GM12878 (cell line): ENCODE measurements around the gene BICD1. TPM values are rescaled to one million over a fixed set of nuclear protein-coding genes. Genes with fewer than 3 reads are reported as not detected.

Experiments used
- ATAC-seq: fragments of 200-7000 bp; cut with Tn5 transposase; 3 replicates; pipeline ENCODE4 v1.9.1; 2020; ENCODE audit warnings: mild to moderate bottlenecking, moderate library complexity
- BruUV-seq: library from RNA; stranded (reverse); fragments of 400-500 nt; replicated peaks from 2 replicates; lab custom pipeline; 2021; lab: Mats Ljungman, UMichigan
- CTCF ChIA-PET: fragments of 300-600 bp; sonication (Branson Sonifier 250); formaldehyde crosslinking; extraction: SDS; loops from one replicate; lab custom pipeline; 2021; ENCODE audit warnings: inconsistent platforms; lab: Yijun Ruan, JAX
- POLR2A ChIA-PET: fragments of 350-600 bp; formaldehyde crosslinking; extraction: SDS; loops from one replicate; lab custom pipeline; 2021; ENCODE audit warnings: inconsistent platforms; lab: Charles Lee
- RAD21 ChIA-PET: fragments of 300-600 bp; sonication (Branson Sonifier 250); formaldehyde crosslinking; loops from one replicate; lab custom pipeline; 2023; ENCODE audit warnings: antibody characterized with exemption; ENCODE audit not compliant: unreplicated experiment; lab: Charles Lee
- SMC1A ChIA-PET: fragments of 300-600 bp; sonication (Branson Sonifier 250); formaldehyde crosslinking; loops from one replicate; lab custom pipeline; 2023; ENCODE audit not compliant: unreplicated experiment, uncharacterized antibody; lab: Charles Lee
- DNase-seq: peaks from one replicate; pipeline ENCODE4 v3.0.0-alpha.2; 2011; ENCODE audit warnings: low read depth, low spot score
- FAIRE-seq: peaks from 3 replicates; lab custom pipeline; 2011; peaks lifted over from hg19 to GRCh38; lab: Jason Lieb, UNC
- H2AFZ ChIP-seq: 2 replicates; pipeline ENCODE4 v1.6.0; 2011; ENCODE audit warnings: low read depth, low read length, control low read depth; ENCODE audit not compliant: control insufficient read depth
- H3K27ac ChIP-seq: 2 replicates; pipeline ENCODE4 v1.5.1; 2011; ENCODE audit warnings: control low read depth; ENCODE audit not compliant: control insufficient read depth, insufficient read depth
- H3K27me3 ChIP-seq, 2 experiments: replicated peaks in 1 of 2; 2 replicates each; pipeline versions ENCODE4 v1.6.0 to v1.6.1; 2011; ENCODE audit warnings: low read length in 1 of 2; ENCODE audit not compliant: control insufficient read depth in 2 of 2, insufficient read depth in 2 of 2
- H3K36me3 ChIP-seq, 2 experiments: 2 replicates each; pipeline ENCODE4 v1.5.1; 2011; ENCODE audit warnings: low read length in 1 of 2; ENCODE audit not compliant: control insufficient read depth in 2 of 2, insufficient read depth in 2 of 2
- H3K4me1 ChIP-seq: 2 replicates; pipeline ENCODE4 v1.6.1; 2011; ENCODE audit warnings: mild to moderate bottlenecking, low read length, moderate library complexity, mixed read lengths; ENCODE audit not compliant: control insufficient read depth, insufficient read depth
- H3K4me2 ChIP-seq: 2 replicates; pipeline ENCODE4 v1.6.0; 2011; ENCODE audit warnings: control low read depth; ENCODE audit not compliant: control insufficient read depth, insufficient read depth
- H3K4me3 ChIP-seq: fragments of 200-600 bp; sonication (generic); 2 replicates; pipeline ENCODE4 v1.5.1; 2016
- H3K79me2 ChIP-seq: 2 replicates; pipeline ENCODE4 v1.6.0; 2011; ENCODE audit warnings: low read length; ENCODE audit not compliant: control insufficient read depth, insufficient read depth
- H3K9ac ChIP-seq: 2 replicates; pipeline ENCODE4 v1.8.0; 2011; ENCODE audit warnings: low read length, control low read depth, mixed read lengths; ENCODE audit not compliant: control insufficient read depth, insufficient read depth
- H3K9me3 ChIP-seq: replicated peaks from 3 replicates; pipeline ENCODE4 v1.5.1; 2011; ENCODE audit warnings: mild to moderate bottlenecking, low read length; ENCODE audit not compliant: control insufficient read depth, insufficient read depth
- H4K20me1 ChIP-seq: 2 replicates; pipeline ENCODE4 v1.6.0; 2011; ENCODE audit not compliant: control insufficient read depth, insufficient read depth
- ASH2L ChIP-seq: fragments of 300-600, 200-600 bp; sonication (generic); IDR thresholded peaks from 2 replicates; pipeline ENCODE4 v1.6.1; 2017; ENCODE audit warnings: low read depth, mild to moderate bottlenecking, borderline replicate concordance
- CBFB ChIP-seq: IDR thresholded peaks from 2 replicates; pipeline ENCODE4 v1.6.1; 2016; ENCODE audit warnings: antibody characterized with exemption, low read depth
- CBX3 ChIP-seq: fragments of 200-600 bp; sonication (generic); IDR thresholded peaks from 2 replicates; pipeline ENCODE4 v1.6.1; 2016; ENCODE audit warnings: low read depth, borderline replicate concordance
- JUND ChIP-seq: IDR thresholded peaks from 2 replicates; pipeline ENCODE4 v1.6.1; 2012; ENCODE audit warnings: low read depth, mild to moderate bottlenecking, low read length, improper control_type of control experiment, moderate library complexity
- MYB ChIP-seq: fragments of 150-350 bp; IDR thresholded peaks from 2 replicates; pipeline ENCODE4 v1.6.1; 2014; ENCODE audit warnings: mild to moderate bottlenecking, low read depth, low read length, borderline replicate concordance
- NFIC ChIP-seq: IDR thresholded peaks from 2 replicates; pipeline ENCODE4 v1.6.1; 2012; ENCODE audit warnings: low read depth, mild to moderate bottlenecking, inconsistent platforms, low read length, moderate library complexity
- NR2F1 ChIP-seq: fragments of 450-650 bp; conservative IDR thresholded peaks from 2 replicates; pipeline ENCODE4 v1.6.1; 2017; ENCODE audit warnings: mild to moderate bottlenecking
- PBX3 ChIP-seq: IDR thresholded peaks from 2 replicates; pipeline ENCODE4 v1.6.1; 2011; ENCODE audit warnings: mild to moderate bottlenecking, low read depth, low read length, moderate library complexity; ENCODE audit not compliant: insufficient replicate concordance
- REST ChIP-seq: IDR thresholded peaks from 2 replicates; pipeline ENCODE4 v1.6.1; 2012; ENCODE audit warnings: mild to moderate bottlenecking, low read depth, low read length
- SMARCA5 ChIP-seq: fragments of 450-650 bp; IDR thresholded peaks from 2 replicates; pipeline ENCODE4 v1.6.1; 2017; ENCODE audit warnings: mild to moderate bottlenecking
- SREBF2 ChIP-seq: IDR thresholded peaks from 2 replicates; pipeline ENCODE4 v1.6.1; 2012; ENCODE audit warnings: mild to moderate bottlenecking, low read length
- STAT3 ChIP-seq: IDR thresholded peaks from 2 replicates; pipeline ENCODE4 v1.6.1; 2011; ENCODE audit warnings: low read depth, low read length, improper control_type of control experiment
- ZNF622 ChIP-seq: fragments of 450-650 bp; IDR thresholded peaks from 2 replicates; pipeline ENCODE4 v1.6.1; 2017; ENCODE audit warnings: mild to moderate bottlenecking, inconsistent platforms
- WGBS: methylation state at CpG from one replicate; pipeline ENCODE4 v1.1.6; 2016; ENCODE audit warnings: low lambda C conversion rate; ENCODE audit not compliant: insufficient replicate concordance, insufficient coverage; ENCODE audit errors: missing lambda C conversion rate; 5-methylcytosine and 5-hydroxymethylcytosine counted together
- in situ Hi-C: fragments of 300-500 bp; cut with MboI; formaldehyde crosslinking; loops from 9 replicates; pipeline ENCODE4 v1.14.3; 2018; ENCODE audit warnings: mixed read lengths
- intact Hi-C: fragments of 100-400 bp; cut with micrococcal nuclease; formaldehyde crosslinking; loops from one replicate; pipeline ENCODE4 v1.14.2; 2022; ENCODE audit not compliant: unreplicated experiment
- polyA plus RNA-seq, 11 experiments: library from polyadenylated mRNA; depleted of rRNA in 4 of 11; unstranded in 6 of 11; stranded (reverse) in 5 of 11; fragments of >200 nt; fragmentation: Nextera tagmentation in 4 of 11; fragmentation: Illumina TruSeq in 1 of 11; extraction: Ambion mirVana in 4 of 11; extraction: Trizol in 1 of 11; gene quantifications; 1 replicate in 1 of 11; 2 replicates in 10 of 11; pipeline versions ENCODE4 v1.2.1 to v1.2.3, GENCODE V29; 2011 to 2016; ENCODE audit warnings: inconsistent platforms in 2 of 11, missing spikeins in 2 of 11, low read depth in 1 of 11
- total RNA-seq, 4 experiments: library from RNA; depleted of rRNA in 3 of 4; stranded (reverse); fragments of >200 nt in 3 of 4; fragmentation: Illumina TruSeq in 1 of 4; extraction: Trizol in 1 of 4; gene quantifications; 2 replicates each; pipeline versions ENCODE4 v1.2.1 to v1.2.3, GENCODE V29; 2013 to 2021

BICD1 gene
- total and polyA plus RNA-seq, 10 of the 15 experiments (the other 5 are each of a cell fraction or from before 2014, with no cell fraction given) = 4.7 to 32.5 (median 14.4) TPM

GRCh38 chr12:32069071-32069470 lies 37.6 kb upstream of the BICD1 start:
- CTCF ChIA-PET = interaction anchor here (1.2 to 1.6 kb wide), 3 partner anchors 238 to 416 kb away, joined by 3 to 6 read pairs (median 5); no protein-coding TSS in a partner anchor
- intact Hi-C loops (loop anchor here (10.0 kb wide), 1 partner anchor 664 kb away; no protein-coding TSS in a partner anchor), in situ Hi-C loops (no loop called here)
- TF ChIP-seq SREBF2 = no peak
- TF ChIP-seq JUND = no peak
- Histone ChIP-seq H3K4me3 (no peak overlapping the region), H3K79me2 (no peaks in the 10 kb centered on the region), H3K27me3 (no peaks in the 10 kb centered on the region), H3K27ac (no peak overlapping the region), H3K4me1 (no peaks in the 10 kb centered on the region), H3K9me3 (no peaks in the 10 kb centered on the region), H4K20me1 (no peaks in the 10 kb centered on the region), H2AFZ (no peak overlapping the region), H3K9ac (no peak overlapping the region), H3K36me3 (no peaks in the 10 kb centered on the region), H3K4me2 (no peak overlapping the region)
- SMC1A ChIA-PET = interaction anchor here (0.6 to 1.5 kb wide), 5 partner anchors 10 to 245 kb away, joined by 3 read pairs; no protein-coding TSS in a partner anchor
- 96% methylated on average over 3 of the region's 3 CpGs for WGBS
- ATAC-seq = no peak
- DNase-seq = no peak
- POLR2A ChIA-PET = no interaction called here
- RAD21 ChIA-PET = interaction anchor here (0.7 to 0.9 kb wide), 2 partner anchors 56 to 389 kb away, joined by 3 read pairs; no protein-coding TSS in a partner anchor
- no TSS peak for BruUV-seq
- no peak for FAIRE-seq

- ChIA-PET POLR2A (interaction anchor here (0.5 kb wide), 1 partner anchor 169 kb away, joined by 5 read pairs; no protein-coding TSS in a partner anchor), SMC1A (interaction anchor here (1.5 kb wide), 1 partner anchor 45 kb away, joined by 3 read pairs; no protein-coding TSS in a partner anchor), CTCF (interaction anchor here (0.5 kb wide), 1 partner anchor 272 kb away, joined by 4 read pairs; no protein-coding TSS in a partner anchor), RAD21 (interaction anchor here (0.9 to 1.7 kb wide), 2 partner anchors 232 to 417 kb away, joined by 3 read pairs; no protein-coding TSS in a partner anchor)
- ATAC-seq (no peak), DNase-seq (no peak), FAIRE-seq (no peak)
- Histone ChIP-seq H3K4me2 (no peak overlapping the region), H3K4me1 (no peaks in the 10 kb centered on the region), H3K9me3 (no peaks in the 10 kb centered on the region), H3K27ac (no peak overlapping the region), H3K27me3 (no peaks in the 10 kb centered on the region), H3K4me3 (no peak overlapping the region), H2AFZ (no peak overlapping the region), H3K36me3 (no peaks in the 10 kb centered on the region), H3K9ac (no peak overlapping the region), H3K79me2 (no peaks in the 10 kb centered on the region), H4K20me1 (no peaks in the 10 kb centered on the region)
- 80% methylated on average over 5 of the region's 5 CpGs for WGBS
- intact Hi-C loops = loop anchor here (10.0 kb wide), 1 partner anchor 665 kb away; no protein-coding TSS in a partner anchor
- in situ Hi-C loops = no loop called here
- no TSS peak for BruUV-seq
- TF ChIP-seq NR2F1 (no peak), STAT3 (no peak), REST (no peak), CBFB (no peak), PBX3 (no peak), SMARCA5 (no peak), SREBF2 (no peak), CBX3 (no peak), NFIC (no peak), ASH2L (no peak), ZNF622 (no peak), MYB (no peak)
Measured at GRCh38 chr12:32069731-32070130, 36.9 kb upstream of the BICD1 start.
